ENCODE results near the gene OSBPL3.
A peak's percentile ranks its signal among the peaks of the same experiment; 100 is the strongest.

Gene OSBPL3

DNA sequence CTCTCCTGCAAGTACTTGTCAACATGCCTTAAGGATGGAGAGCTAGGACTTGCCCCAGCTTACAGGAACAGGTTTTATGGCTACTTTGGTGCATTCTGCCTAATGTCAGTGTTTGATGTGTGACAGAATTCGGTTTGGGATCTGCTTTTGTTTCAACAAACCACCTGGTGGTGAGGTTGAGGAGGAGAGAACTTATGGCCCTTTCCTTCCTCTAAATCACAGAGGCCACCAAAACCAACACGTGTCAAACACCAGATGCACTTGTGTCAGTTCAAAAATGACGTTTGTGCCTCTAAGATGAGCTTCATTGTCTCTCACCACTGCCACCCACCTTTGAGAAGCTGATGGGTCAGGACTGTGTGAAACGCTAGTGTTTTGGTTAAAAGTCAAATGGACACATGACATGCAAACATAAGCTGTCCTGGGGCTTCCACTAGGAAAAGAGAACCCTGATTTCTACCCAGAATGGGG lies 83.9 kb downstream of the OSBPL3 start:
- no peak for DNase-seq (ENCODE audit: low spot score)

DNA sequence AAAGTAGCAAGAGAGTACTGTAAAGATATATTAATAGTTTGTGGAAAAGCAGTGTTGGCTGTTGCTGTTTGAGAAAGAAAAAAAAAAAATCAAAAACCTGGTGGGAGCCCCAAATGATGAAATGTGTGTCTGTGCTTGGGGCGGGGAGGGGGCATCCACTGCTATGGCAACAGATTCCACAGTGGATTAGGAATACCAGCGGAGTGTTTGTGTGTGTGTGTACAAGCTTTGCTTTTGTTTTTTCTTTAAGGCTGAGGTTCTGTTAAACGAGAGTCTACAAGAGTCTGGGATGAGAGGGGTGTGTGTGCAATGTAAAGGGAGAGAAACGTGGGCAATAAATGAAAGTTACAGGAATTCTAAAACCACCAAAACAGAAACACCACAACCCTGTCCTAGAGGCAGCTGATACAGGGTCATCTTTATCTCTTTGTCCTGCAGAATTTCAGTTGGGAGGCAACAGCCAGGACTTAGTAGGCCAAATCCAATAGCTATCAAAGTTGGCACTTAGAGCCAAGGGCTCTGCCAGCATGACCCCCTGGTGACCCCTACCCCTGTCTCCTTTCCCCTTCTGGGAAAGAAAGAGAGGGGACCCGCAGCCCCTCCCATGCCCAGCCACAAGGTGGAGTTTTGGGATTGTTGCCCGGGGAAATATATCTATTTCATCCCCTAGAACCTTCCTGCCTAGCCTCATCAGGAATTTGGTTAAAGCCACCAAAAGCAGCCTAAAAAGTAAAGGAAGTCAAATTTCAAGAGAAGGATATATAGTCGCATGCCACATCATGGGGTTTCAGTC lies 85.4 kb downstream of the OSBPL3 start:
- DNase-seq (ENCODE audit: low spot score), result no peak

DNA sequence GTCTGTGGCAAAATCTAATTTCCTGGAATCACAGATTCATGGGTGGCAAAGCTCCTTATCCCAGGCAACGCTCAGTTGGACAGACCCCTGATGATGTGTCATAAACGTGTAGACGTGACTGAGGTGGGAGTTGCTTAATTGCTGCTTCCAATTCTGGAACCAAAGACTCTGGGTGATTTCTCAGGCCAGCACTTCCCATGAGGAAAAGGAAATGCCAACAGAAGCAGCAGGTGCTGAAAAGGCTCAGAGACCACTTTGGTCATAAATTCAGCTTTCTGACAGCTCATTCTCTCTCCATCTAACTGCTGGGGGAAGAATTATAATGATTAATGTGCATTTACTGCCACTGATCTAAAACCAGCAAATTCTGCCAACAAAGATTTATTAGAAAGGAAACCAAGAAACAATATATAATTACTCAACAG lies 88.7 kb downstream of the OSBPL3 start:
- DNase-seq (ENCODE audit: low spot score), result no peak

DNA sequence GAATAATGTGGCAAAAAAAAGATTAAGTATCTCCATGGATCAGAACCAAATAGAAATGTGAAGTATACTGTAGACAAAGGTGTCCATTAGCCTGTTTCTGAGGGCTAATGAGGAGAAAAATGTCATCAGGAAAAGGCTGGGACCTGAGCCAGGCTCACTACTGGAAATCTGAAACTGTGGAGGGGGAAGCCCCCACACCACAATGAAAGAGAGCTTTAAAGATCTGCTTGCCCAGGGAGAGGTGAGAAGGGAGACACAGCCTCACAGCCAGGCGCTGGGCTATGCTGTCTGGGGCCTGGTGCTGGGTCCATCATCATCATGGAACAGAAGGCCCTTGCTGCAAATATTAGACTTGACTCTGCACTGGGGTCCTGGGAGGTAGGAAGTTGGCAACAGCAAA lies 90.4 kb downstream of the OSBPL3 start:
- DNase-seq (ENCODE audit: low spot score), result no peak

DNA sequence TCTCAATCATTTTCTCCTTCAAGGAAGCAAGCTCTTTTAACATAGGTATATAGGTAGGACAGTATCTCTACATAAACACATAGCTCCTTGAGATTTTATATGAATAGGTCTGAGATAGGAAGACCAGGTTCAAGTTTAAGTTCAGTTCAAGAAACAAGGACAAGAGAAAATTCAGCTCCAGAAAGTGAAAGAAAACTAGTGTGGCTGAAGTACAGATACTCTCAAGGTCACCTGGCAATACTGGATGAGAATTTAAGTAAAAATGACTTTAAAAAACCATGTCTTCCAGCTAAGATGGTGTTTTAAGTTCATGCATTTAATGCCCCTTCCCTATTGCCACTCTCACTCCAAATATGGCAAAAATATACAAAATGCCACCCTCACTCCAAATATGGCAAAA lies 91.3 kb downstream of the OSBPL3 start:
- no peak for DNase-seq (ENCODE audit: low spot score)

DNA sequence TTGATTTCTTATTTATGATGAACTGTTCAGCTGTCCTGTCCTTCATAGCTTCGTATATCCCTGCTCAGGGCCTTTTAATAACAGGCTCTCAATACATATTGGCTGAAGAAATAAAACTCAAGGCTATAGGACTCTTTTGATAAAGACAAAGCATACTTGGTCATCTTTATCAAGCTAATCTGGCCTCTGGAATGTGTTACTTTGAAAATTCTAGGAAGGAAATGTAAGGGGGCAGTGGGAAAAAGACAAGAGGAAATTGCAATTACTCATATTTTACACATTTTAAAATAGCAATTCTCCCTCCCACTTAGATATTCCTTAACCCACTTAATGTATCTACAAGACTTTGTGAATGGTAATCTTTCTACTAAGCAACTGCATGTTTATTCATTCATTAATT lies 94.3 kb downstream of the OSBPL3 start:
- DNase-seq (ENCODE audit: low spot score), result no peak

DNA sequence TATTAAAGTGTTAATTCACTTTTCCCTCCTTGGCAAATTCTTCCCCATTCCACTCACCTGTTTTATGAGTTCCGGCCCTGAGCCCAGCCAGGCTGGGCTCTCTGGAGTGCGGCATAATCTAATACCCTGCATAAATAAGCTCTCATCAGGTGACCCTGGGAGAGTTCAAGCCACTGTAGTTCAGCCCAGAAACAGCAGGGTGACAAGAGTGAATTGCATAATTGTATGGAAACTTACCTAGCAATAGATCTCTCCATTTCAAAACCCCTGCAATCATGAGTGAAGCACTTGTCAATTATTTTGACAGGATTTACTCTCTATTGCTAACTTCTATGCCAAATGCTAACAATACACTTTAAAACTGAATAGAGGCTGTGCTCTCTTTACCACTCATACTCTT lies 94.7 kb downstream of the OSBPL3 start:
- DNase-seq (ENCODE audit: low spot score), result no peak

DNA sequence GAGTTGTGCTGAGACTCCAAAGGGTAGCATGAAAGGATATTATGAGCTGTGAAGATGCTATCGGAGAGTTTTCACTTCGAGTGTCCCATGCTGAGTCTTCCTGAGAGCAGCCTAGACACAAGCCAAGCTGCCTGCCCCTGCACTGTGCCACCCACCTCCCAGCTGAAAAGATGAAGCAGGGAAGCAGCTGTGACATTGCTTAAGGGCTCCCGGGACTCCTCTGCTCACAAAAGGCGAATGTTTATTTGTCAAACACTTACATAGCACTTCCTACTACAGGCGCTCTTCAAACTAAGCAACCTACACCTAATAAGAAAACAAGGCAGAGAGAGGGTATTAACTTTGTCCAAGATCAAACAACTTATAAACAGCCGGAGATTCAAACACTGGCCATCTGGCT lies 95.6 kb downstream of the OSBPL3 start:
- DNase-seq (ENCODE audit: low spot score), result no peak

DNA sequence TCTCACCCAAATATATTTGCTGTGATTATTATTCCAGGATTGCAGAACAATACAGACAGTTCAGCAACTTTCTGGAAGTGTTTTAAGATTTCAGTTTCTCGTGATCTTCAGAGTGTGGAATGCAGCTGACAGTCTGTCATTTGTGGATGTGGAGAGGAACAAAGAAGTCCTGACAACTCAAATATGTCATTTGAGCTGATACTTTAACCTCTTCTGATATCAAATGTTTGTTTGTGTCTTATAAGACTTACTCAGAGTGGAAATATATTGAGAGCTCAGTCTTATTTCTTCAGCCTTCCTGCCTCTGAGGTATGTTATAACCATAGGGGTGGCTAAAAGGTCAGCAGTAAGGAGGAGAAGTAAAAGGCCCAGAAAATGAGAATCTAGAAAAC lies 96.4 kb downstream of the OSBPL3 start:
- DNase-seq (ENCODE audit: low spot score), result no peak

DNA sequence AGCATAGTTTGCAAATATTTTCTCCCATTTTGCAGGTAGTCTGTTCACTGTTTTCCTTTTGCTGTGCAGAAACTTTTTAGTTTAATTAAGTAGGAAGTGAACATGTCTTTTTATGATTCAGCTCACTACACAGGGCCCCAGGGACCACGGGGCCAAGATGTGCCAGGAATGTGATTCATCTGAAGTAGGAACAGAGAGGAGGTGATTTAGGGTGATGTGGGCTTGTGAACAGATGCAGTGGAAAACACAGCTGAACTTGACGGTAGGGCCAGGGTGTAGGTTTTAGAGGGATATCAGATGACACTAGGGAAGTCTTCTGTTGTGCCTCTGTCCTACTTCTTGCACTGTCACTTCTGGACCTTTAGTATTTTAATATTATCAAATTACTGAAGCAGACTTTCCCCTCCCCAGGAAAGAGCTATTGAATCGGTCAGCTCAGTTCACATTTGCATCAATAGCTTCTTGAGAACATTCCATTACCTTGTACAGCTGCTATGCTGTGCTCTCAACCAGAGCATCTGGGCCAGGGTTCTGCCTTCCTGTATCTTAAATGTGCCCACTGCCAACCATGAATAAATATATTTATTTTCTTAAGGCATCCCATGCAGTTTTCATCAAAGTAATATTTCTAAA lies 96.9 kb downstream of the OSBPL3 start:
- no peak for DNase-seq (ENCODE audit: low spot score)

DNA sequence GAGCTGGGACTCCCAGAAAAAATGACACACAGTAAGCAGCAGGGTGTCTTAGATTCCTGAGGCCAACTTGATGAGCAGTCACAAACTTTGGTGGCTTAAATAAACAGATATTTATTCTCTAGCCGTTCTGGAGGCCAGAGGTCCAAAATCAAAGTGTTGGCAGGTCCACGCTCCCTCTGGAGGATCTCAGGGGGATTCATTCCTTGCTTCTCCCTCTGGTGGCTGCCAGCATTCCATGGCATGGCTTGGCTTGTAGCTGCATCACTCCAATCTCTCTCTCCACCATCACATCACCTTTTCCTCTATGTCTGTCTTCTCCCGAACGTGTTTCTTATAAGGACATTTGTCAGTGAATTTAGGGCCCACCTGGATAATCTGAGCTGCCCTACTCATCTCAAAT lies 98.4 kb downstream of the OSBPL3 start:
- DNase-seq (ENCODE audit: low spot score), result no peak

DNA sequence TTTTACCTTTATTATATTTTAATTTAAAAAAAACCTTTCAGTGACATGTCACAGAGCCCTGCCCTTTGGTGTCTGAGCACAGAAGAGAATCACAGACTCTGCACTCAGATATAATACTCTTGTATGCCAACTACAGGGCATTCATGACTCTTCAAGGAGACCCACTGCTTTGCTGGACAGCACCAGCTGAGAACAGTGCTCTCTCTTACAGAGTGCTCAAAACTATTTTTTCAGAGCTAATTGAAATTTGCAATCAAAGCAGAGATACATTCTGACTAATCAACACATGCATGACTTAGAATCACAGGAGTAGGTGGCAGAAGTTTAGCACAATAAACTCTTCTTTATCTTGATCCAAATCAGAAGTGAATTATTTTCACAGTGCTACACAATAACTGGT lies 99.1 kb downstream of the OSBPL3 start:
- DNase-seq (ENCODE audit: low spot score), result no peak

DNA sequence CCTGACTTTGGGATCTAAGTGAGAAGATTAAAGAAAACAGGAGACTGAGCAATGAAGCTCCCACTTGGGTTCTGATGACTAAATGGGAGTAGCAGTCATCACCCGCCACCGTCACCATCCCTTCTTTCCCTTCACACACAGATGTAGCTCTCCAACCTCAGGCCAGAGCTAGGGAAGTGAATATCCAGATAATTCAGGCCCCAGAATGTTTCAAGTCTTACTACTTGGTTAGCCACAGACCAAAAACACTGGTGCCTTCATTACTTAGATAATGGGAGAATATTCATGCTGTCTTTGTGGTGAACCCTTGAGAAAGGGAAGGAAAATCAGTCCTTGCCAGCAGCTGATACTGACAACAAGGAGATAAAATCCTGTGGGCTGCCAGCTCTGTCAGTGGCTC lies 100.7 kb downstream of the OSBPL3 start:
- no peak for DNase-seq (ENCODE audit: low spot score)

DNA sequence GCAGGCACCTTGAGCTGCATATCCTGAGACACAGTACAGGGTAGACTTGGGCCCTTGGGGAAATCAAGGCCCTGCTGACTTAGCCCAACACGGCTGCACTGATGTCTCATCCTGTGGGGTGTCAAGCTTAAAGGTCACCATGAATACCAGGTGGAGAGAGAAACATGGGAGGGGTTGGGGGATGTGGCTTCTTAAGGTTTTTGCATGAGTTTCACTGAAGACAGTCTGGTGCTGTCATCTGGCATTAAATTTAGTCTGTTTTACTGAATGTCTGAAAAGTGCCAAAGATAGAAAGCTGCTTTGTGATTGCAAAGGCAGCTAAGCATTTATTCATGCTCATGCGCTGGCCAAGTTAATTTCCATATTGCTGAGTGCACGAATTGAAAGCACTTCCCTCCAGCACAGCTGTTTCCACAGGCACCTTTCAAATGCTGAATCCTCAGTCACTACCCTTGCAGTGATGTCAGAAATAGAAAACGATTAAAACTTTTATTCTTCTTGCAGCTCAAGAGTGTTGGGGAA lies 102.1 kb downstream of the OSBPL3 start:
- DNase-seq (ENCODE audit: low spot score), result no peak

DNA sequence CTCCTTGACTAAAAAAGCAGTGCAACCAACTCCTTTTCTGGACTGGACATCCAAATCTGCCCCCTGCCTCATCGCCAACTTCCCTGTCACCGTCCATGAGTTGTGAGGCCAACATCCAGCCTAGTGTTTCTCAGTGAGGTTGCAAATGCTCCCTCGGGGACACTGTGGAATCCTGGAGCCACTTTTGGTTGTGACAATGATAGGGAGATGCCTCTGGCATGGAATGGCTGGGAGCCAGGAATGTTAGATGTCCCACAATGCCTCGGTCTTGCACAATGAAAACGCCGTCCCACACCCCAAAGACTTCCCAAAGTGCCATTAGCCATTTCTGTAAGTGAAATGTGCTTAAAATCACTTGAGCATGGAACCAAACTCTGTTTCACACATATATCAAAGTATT lies 105.2 kb downstream of the OSBPL3 start:
- DNase-seq (ENCODE audit: low spot score), result no peak

DNA sequence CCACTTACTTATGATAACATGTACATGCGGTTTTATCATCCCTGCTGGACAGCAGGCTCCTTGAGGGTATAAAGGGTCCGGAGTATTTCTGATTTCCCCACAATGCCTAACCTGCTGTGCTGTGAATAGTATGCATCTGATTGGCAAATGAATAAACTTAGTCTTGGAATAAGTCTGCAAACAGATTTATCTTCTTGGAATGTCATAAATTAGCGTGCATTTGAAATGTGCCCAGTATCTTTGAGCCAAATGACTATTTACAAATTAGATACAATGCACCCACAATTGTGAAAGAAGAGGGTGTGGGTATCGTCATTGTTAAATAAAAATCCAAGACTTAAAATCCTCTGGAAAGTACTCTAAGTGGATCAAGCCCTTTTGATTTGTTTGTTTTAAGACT lies 106.0 kb downstream of the OSBPL3 start:
- no peak for DNase-seq (ENCODE audit: low spot score)

DNA sequence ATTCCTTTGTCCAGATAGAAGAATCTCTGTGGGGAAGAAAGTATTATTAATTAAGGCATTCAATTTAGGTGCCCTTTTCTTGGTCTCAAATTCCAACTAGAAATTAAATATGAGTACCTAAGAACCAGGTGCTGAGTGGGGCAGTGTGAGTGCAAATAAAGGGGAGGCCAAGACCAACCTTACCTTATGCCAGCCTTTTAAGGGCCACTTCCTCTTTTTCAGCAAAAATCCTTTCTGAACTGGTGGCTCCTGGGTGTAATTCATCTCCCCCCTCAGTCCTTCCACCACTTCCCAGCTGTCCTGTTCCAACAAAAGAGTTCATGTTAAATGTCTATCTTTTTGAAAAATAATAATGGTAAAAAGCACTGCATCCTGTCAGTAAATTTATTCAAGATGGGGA lies 108.2 kb downstream of the OSBPL3 start:
- DNase-seq (ENCODE audit: low spot score), result no peak

DNA sequence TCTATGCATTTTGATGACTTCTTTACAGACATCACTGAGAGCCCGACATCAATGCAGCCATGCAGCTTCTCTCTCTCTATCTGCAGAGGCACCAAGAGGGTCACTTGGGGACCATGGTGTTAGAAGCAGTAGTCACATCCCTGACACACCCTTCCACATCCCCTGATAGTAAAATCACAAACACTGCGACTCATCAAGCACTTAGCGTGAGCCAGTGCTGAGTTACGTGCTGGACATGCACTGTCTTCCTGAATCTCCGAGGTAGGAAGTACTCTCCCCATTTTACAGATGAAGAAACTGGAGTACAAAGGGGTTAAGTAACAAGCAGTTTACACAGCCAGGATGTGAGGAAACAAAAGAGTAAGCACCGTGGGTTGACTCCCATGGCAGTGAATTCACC lies 109.2 kb downstream of the OSBPL3 start:
- DNase-seq (ENCODE audit: low spot score), result no peak

DNA sequence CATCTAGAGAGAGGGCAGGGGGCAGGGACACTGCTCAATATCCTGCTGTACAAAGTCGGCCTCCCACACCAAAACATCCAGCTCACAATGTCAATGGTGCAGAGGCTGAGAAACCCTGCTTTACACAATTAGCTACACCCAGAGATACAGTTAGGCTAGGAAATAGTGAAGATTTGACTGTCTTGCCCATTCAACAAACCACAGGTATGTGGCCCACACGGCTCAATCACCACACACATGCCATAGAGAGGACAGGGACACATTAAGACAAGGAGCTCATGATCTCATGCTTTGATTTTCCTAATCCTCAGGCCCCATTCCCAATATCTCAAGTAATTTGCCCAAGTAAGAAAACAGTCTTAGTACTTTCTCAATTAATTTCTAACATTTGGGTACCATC lies 110.4 kb downstream of the OSBPL3 start:
- no peak for DNase-seq (ENCODE audit: low spot score)

DNA sequence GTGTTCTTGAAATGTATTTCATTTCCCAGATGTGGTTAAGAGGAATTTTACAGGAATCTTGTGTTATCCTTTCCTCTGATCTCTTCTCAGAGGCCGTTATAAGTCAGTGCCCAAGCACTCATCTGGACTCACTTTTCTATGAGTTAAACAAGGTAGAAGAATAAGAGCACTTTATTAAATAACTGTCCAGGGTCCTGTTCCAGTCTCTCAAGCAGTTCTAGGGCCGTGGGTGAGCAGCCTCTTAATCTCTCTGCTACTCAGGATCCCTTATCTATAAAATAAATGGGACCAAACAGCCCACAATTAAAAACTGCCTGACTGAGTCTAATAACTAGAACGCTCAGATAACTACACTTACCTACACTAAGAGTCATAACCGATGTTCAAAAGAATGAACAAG lies 111.2 kb downstream of the OSBPL3 start:
- no peak for DNase-seq (ENCODE audit: low spot score)

DNA sequence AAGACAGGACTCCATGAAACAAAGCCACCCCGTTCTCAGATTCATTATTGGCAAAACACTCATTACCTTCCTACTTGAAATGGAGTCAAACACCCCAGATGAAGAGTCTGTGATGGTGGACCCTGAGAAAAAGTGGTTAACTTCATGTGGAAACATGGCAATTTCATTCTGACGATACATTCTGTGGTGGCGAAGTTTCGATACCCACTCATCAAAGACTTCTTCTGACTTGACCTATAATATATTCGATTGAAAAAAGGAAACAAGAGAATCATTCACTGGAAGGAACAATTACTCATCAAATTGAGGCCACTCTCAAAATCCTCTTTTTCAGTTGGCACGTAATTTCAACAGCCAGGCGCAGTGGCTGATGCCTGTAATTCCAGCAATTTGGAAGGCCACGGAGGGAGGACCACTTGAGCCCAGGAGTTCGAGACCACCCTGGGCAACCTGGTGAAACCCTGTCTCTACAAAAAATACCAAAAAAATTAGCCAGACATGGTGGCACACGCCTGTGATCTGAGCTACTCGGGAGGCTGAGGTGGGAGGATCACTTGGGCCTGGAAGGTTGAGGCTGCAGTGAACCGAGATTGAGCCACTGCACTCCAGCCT lies 113.9 kb downstream of the OSBPL3 start:
- DNase-seq (ENCODE audit: low spot score), result no peak

DNA sequence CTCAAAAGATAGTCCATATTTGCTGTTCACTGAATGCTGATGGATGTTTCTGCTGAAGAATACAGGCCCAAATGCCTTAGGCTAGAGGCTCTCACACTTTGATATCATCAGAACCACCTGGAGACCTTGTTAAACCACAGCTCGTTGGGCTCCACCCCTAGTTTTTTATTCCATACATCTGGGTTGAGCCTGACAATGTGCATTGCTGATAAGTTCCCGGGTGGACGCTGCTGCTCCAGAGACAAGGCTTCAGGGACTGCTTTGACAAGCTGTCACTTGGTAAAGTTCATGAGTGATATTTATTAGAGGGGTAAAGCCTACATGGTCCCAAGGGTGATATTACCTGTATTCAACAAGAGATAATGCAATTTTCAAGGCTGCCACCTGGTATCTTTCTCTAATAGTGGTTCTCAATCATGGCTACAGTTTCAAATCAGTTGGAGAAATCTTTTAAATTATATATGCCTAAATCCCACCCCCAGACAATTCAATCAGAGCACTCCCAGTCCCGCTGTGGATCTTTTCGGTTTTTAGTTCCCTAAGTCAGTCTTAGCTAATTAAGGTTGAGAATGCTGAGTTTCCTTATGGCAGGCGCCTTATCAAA lies 115.7 kb downstream of the OSBPL3 start:
- peak; percentile 32 for DNase-seq (ENCODE audit: low spot score)

DNA sequence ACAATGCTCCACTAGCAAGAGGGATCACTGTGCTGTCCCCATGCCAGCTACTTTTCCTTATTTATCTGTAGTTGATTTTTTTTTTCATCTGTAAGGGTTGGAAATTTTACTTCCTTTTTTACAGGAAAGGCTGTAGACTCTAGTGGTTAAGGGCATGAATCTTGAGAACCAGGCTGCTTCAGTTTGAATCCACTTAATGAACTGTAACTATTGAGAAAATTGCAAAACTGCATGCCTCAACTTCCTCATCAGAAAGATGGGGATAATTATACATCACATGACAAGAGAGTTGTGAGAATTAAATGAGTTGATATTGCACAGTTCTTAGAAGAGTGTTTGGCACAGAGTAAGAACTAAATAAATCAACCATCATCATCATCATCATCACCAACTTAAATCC lies 116.4 kb downstream of the OSBPL3 start:
- DNase-seq (ENCODE audit: low spot score), result no peak
